UCSD-AML1 (cell line): ENCODE results near the gene C6orf47.

Source experiments
- DNase-seq: peaks from one replicate; lab custom pipeline; 2025; ENCODE audit not compliant: unreplicated experiment; lab: John Stamatoyannopoulos, UW

C6orf47 gene

DNA sequence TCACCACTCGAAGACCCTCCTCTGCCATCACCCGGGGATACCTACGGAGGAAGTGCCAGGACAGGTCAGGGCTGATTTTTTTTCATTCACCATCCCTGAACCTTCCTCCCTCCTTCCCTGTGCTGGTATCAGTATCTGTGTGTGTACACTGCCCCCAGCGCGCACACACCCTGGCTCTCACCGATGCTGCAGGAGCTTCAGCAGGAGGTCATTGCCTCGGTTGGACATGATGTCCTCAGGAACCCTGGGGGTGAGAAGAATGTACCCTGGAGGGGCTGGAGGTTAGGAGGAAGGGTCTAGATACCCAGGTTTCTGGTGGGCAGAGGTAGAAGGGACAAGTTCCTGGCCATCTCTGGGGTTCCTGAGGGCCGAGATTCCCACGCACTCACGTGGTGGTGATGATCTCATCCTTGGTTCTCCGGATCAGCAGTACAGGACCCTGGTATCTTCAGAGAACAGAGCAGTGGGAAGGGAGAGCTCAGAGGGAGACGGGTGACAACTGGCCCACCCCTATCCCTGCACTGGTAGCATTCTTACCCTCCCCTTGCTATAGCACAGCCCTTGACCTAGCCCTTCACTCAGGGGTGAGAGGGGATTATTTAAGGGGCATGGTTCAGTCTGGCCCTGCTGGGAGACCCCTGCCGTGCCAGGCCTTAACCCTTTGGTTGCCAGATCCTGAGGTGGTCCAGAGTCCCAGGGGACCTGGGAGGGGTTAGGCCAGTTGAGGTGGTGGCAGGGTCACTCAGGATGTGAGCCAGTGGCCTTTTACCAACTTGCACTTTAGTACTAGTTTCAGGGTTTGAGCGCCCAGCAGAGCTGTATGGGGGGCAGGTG, 27.5 kb upstream of the C6orf47 start:
- DNase-seq, result no peak

DNA sequence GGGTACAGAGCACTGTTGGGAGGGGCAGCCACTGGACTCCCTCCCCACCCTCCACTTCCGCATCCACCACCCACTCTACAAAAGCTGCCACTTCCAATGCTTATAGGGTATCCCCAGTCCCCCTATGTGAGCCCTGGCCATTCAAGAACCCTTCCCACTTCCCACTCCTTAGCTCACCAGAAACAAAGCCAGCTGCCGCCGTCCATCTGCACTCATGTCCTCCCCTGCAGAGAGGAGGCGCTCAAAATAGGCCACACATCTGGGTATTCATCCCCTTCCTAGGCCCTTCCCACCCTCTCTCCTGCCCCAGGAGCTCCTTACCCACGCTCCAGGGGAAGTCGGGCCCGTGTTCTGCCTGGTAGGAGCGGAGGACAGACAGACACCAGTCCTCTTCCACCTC, 26.7 kb upstream of the C6orf47 start:
- DNase-seq, result no peak

DNA sequence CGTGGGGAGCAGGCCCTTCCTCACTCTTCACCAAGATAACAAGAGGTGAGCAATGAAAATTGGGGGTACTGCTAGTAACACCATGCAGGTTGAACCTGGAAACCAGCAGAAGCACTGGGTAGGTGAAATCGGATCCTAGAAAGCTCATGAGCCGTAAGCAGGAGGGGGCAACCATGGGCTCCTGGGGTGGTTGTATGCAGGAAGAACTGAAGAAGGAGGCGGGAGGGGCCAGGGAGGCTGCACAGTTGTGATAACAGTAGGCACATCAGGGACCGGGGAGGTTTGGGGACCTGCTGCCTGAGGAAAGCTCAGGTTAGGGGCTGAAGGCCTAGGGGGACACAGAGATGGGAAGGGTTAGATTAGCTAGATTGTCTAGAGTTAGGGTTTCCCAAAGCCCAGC, 25.9 kb upstream of the C6orf47 start:
- DNase-seq, result no peak

DNA sequence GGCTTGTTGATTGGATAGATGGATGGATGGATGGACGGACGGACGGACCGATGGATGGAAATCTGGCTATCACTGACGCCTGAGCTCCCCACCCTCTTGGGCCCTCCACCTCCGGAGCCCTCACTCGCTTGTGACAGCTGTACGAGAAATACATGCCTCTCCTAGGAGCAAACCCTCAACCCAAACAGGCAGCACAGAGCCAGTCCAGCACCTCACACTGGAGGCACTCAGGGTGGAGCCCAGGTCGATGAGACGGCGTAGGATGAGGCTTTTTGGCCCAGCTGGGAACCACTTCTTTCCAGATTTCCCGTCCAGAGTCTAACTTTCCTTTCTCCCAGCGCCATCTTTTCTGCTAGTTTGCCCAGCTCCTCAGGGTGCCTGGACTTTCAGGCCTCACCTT, 23.0 kb upstream of the C6orf47 start:
- no peak for DNase-seq

DNA sequence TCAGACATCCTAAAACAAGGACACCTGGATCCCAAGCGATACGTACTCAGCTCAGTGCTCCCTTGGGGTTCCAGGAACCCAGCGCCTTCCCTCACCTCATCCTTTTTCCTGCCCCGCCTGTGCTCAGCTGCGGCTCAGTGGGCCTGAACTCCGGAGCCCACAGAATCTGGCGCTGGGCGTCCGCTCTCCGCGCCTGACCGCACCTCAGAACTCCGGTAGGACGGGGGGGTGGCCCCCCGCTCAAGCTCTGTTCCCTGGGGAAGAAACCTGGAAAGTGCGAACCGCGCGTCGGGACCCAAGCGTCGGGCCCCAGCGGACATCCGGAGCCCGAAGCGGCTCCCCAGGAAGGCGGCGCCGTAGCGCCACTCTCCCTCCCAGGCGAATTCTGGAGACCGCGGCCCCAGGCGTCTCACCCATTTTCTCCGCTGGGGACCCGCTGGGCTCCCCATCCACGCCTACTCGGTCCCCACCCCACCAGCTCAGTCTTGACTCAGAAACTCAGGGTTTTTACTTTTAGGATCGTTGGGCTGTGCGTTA, 20.6 kb upstream of the C6orf47 start:
- DNase-seq, result peak; percentile 67

DNA sequence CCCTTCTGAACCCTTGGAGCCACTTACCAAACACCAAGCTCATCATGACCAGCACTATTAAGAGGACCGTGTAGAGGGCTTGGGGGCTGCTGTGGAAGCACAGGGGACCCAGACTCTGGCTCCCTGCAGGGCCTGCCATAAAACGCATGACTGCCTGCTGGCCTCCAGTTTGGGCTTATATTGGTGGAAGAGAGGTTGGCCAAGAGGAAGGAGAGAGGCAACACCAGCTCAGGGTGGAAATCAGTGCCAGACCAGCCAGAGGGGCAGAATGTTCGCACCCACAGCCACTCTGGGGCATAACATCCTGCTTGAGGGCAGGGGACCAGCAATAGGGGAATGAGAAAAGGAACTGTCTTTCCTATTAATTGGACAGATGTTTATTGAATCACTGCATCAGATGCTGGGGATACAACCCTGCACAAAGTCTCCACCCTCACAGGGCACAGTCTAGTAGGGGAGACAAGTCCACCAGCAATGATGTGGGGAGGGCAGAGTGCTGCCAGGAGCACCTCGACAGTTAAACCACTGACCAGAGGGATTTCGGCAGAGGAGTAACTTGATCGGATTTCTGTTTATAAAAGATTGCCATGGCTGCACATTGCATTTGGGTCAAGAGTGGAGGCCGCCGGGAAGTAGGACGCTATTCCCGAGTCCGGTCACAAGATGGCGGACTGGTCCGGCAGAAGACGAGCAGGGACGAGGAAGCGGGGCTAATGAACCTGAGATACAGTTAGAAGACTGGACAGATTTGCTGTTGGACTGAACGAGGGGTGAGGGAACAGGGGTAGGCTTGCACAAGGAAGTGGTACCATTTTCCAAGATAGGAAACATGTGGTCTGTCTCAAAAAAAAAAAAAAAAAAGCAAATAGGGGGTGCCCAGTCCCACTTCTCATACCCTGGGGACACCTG, 19.9 kb upstream of the C6orf47 start, which contains the start of gene LY6G5C:
Gene LY6G5C, minus strand, starts transcription at position 842 of the 909 bp plus-strand sequence. Its CDS starts 694 bp downstream, at position 148.
- peak; percentile 65 for DNase-seq

DNA sequence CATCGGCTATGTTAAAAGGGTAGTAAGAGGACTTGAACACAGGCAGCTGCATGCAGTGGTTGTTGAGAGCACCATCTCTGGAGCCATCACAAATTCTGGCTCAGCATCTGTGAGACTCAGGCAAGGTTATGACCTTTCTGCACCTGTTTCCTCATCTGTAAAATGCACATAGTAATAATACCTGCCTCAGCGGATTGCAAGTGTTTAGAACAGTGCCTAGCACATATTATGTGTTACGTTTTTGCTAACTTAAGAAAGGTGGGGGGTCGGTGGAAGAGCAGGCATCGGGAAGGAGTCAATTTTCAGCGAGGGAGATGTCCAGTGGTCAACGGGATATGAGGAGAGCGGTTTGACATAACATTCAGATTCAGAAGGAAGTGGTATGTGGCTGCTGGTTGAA, 17.4 kb upstream of the C6orf47 start:
- DNase-seq, result no peak

DNA sequence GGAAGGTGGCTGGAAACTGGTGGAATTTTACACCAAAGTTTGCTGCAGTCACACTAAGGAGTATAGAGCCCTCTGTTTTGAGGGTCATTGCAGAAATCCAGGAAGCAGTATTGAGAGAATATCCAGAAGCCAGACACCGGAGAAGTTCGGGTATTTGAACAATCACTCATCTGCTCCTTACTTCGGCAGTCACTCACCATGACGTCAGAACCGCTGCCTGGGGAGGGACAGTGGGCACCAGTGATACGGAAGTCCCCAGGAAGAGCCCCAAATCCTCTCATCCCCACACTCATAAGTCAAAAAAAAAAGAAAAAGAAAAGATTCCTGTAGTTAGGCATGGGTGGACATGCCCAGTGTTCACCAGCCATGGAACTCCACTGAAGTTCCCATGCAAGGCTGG, 16.3 kb upstream of the C6orf47 start:
- no peak for DNase-seq

DNA sequence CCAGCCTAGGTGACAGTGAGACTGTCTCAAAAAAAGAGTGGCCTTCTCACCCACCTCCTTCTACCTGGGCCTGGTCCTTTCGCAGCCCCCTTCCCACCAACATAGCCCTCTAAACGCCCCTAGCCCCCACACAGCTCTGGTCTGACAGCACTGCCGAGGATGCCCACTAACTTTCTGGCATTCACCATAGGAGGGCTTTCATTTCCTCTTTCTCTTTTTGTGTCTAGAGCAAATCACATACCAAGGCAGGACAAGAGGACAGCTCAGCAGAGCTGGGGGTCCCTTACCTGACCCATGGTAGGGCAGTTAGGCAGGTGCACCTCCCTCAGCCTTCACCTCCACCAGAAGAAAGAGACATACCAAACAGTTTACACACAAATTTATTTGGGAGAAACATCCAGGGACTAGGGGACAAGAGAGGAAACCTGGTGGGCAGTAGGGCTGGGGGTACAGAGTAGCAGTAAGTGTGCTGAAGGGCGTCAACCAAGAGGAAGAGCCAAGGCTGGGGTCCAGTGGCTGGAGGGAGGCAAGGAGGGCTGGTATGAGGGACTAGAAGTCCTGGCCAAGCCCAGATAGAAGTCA, 15.8 kb upstream of the C6orf47 start:
- DNase-seq, result no peak

DNA sequence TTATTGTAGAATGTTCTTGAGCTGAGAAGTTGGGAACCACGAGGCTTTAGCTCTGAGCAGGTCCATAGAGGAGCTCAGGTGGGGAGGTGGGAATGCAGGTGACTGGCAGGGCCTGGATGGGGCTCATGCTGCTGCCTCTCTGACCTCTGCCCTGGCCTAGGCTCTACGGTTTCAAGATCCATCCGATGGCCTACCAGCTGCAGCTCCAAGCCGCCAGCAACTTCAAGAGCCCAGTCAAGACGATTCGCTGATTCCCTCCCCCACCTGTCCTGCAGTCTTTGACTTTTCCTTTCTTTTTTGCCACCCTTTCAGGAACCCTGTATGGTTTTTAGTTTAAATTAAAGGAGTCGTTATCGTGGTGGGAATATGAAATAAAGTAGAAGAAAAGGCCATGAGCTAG, 9.1 kb upstream of the C6orf47 start, which contains the start of gene LY6G5B:
Gene LY6G5B, plus strand, starts transcription at position 301 of the 400 bp plus-strand sequence. CDS start 975 bp downstream, outside the sequence.
- no peak for DNase-seq

DNA sequence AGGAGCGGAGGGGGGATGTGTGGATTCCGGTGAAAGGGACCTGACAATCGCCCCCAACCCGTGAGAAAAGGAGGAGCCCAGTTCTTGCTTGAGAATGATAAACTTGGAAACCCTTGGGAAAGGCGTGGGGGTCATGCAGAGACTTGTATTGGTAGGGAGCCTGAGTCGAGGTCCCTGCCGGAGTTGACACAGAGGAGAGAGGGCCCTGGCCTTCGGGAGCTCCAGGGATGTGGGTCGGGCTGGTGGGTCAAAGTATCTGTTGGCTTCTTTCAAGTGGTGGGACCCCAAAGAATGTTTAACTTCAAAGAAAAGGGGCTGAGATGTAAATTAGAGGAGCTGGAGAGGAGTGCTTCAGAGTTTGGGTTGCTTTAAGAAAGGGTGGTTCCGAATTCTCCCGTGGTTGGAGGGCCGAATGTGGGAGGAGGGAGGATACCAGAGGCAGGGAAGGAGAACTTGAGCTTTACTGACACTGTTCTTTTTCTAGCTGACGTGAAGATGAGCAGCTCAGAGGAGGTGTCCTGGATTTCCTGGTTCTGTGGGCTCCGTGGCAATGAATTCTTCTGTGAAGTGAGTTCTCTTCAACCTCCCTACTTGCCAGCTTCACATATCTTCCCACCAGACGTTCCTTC, 5.9 kb upstream of the C6orf47 start:
- no peak for DNase-seq

DNA sequence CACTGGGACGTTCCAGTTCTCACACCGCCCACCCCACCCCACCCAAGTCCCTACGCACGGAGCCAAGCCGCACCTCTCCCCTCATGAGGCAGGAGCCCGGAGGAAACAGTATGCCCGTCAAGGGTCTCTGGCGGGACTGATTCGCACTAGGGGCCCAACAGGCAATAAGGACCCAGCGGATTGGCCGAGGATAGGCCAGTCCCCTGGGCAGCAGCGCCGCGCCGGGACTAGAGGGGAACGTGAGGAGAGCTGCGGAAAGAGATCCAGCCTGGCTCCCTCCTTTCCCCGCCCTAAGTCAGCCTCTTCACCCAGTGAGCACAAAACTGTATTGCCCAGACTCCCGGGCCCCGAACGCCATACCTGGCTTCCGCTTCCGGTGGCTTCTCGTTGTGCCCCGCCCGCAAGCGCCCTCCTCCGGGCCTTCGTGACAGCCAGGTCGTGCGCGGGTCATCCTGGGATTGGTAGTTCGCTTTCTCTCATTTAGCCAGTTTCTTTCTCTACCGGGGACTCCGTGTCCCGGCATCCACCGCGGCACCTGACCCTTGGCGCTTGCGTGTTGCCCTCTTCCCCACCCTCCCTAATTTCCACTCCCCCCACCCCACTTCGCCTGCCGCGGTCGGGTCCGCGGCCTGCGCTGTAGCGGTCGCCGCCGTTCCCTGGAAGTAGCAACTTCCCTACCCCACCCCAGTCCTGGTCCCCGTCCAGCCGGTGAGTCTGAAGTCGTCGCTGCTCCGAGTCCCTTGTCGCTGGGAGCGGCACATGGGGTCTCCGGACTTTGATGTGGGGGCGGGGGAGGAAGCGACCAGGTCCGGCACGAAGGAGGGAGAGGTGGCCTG, 5.1 kb upstream of the C6orf47 start, which contains the start of gene CSNK2B:
Gene CSNK2B, plus strand, starts transcription at position 580 of the 836 bp plus-strand sequence. CDS start 752 bp downstream, outside the sequence.
- DNase-seq, result peak; percentile 97

DNA sequence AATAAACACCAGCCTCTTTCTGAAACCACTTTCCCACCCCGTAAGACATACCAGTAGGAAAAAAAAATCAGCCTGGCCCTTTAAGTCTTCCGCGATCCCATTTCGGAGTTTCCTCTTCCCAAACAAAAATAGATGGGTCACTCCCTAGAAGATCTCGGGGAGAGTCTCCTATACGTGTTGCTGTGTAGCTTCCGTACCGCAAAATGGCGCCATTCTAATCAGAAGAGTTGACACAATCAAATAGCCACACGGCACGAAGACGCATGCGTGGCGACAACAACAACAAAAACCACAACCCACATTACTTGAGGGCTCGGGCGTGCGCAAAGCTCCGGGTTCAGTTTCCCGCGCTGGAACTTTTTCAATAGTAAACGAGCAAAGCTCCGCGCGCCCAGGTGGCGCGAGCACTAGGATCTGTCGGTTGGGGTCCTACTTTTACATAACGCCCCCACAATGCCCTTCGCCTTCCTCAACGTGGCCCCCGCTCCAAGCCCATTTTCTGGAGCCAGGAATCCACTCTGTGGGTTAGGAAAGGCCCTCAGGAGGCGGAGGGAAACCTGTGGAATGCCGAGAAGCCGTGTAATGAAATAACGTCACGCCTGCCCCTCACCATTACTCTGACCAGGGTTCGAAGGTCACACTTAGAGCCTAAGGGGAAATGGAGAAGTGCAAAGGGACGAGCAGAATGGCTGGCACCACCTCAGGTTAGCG, 4.4 kb upstream of the C6orf47 start, which contains the start of gene GPANK1:
Gene GPANK1, minus strand, starts transcription at position 208 of the 711 bp plus-strand sequence. CDS start 519 bp downstream, outside the sequence.
- DNase-seq, result peak; percentile 84

DNA sequence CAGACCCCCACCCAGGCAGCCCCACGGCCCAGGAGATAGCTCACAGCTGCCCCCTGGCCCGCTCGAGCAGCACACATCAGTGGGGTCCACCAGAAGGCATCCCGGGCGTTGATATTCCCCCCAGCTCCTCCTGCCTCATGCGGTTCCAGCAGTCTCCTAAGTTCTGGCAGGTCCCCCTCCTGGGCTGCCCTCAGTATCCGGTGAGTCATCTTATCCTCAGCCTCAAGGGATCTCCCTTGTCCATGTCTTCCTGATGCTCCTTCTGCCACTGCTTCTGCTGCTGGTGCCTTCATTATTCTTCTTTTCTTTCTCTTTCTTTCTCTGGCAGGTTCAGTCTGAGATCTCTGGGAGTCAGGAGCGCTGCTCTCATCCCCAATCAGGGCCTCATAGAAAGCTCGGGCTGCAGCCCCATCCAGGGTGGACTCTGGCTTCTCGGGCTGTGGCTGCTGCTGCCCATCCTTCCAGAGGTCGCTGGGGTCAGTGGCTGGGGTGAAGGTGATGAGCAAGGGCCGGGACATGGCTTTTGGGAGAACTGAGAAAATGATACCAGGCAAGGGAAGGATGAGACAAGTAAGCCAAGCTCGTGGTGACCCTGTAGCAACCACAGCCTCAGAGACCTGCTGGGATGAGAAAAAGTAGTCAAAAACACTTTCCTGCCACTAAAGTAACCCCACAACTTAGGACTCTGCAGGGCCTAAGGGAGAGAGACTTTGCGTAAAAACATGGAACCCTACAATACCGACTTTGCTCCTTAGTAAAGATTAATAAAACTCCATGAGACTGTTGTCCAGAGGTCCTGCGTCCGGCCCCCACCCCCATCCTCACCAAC, 3.6 kb upstream of the C6orf47 start:
- DNase-seq, result no peak

DNA sequence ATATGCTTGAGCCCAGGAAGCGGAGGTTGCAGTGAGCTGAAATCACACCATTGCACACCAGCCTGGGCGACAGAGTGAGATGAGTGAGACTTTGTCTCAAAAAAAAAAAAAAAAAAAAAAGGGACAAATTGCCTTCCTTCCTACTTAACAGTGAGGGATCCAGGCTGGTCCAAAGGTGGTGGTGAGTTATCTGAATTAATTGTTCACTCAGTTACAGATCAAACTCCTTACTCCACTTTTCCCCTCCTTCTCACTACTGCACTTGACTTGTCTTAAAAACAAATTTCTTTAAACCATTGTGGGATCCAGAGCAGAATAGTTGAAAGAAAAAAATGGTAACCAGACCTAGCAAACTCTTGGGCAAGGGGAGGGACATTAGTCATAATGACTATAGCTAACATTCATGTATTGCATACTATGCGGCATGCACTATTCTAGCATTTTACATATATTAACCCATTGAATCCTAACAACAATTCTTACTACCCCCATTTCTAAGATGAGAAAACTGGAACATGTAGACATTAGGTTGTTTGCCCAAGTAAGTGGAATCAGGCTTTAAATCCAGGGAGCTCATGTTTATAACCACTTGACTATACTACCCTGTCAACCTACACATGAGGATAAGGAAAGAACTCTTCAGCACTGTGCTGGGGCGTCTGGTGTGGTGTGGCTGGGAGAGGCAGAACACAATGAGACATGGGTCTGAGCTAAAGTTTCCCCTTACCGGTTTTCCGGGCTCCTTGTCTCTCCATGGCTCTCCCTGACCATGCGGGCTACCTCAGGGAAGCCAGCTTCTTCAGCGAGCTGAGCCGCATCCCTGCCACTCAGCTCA, 2.8 kb upstream of the C6orf47 start:
- no peak for DNase-seq

DNA sequence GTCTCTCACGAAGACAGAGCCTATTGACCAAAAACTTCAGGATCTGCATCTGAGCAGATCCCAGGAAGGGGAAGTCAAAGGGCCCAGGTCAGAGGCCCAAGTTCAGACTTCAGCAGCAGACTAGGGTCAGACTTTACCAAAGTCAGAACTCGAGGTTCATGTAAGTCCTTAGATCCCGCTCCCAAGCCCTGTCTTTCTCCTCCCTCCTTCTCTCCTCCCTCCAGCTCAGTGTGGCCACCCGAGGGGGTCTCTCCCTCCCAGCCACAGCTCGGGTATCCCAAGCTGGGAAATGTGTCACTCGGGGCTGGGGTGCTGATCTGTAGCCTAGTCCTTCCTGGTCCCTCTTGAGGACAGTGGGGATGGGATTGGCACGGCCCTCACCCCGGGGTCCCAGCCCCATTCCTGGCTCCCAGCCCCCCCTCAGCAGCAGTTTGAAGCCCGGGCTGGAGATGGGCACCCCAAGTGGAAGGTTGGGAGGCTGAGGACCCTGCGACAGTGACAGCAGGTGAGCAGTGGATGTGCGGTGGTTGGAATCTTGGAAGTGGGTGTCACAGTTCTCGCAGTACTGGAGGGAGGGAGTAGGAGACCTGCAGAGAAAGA, 1.6 kb upstream of the C6orf47 start:
- DNase-seq, result no peak
